HFF-Myc (cell line): Measurements from ENCODE around the gene NRROS.

Experiments used
- DNase-seq: peaks from one replicate; pipeline ENCODE4 v3.0.0-alpha.2; 2011; ENCODE audit warnings: low read depth; ENCODE audit errors: extremely low read depth
- H3K4me3 ChIP-seq: replicated peaks from 2 replicates; pipeline ENCODE4 v1.5.1; 2011; ENCODE audit warnings: low read depth, mild to moderate bottlenecking, control low read depth, low read length
- CTCF ChIP-seq: IDR thresholded peaks from 2 replicates; pipeline ENCODE4 v1.5.1; 2012; ENCODE audit warnings: mild to moderate bottlenecking, low read depth, low read length, control low read depth; ENCODE audit errors: missing control alignments

The NRROS gene

GRCh38 chr3:196655496-196655895 is 16.0 kb downstream of the NRROS start:
- DNase-seq: no peak
- no peak for TF ChIP-seq CTCF
- no peak overlapping the region for H3K4me3 ChIP-seq

- H3K4me3 ChIP-seq: no peak overlapping the region
- no peak for TF ChIP-seq CTCF
- DNase-seq: no peak
Observed at GRCh38 chr3:196656213-196656612, 16.7 kb downstream of the NRROS start.

GRCh38 chr3:196659901-196660351 is 20.4 kb downstream of the NRROS start:
- DNase-seq: no peak
- no peak for TF ChIP-seq CTCF

GRCh38 chr3:196660381-196661166 is 21.1 kb downstream of the NRROS start:
- TF ChIP-seq CTCF: no peak
- H3K4me3 ChIP-seq: no peak overlapping the region
- DNase-seq: no peak

More at GRCh38 chr3:196659901-196660351, 20.4 kb downstream of the NRROS start:
- no peak overlapping the region for H3K4me3 ChIP-seq

- no peak for TF ChIP-seq CTCF
- DNase-seq: no peak
- H3K4me3 ChIP-seq: no peak overlapping the region
Observed at GRCh38 chr3:196661400-196661799, 21.9 kb downstream of the NRROS start.

- H3K4me3 ChIP-seq: no peak overlapping the region
- TF ChIP-seq CTCF: no peak
- DNase-seq: no peak
Observed at GRCh38 chr3:196662033-196662432, 22.5 kb downstream of the NRROS start.
